OCI-LY3 (cell line): ENCODE measurements around the gene AIF1.
A peak's percentile ranks its signal among the peaks of the same experiment; 100 is the strongest.

Experiments used
- H2AFZ ChIP-seq: fragments of 200-600, 300-600 bp; shearing (Covaris generic); 2 replicates; pipeline ENCODE4 v1.6.0; 2014; ENCODE audit warnings: antibody characterized with exemption, low read depth, low read length
- H3K27ac ChIP-seq: fragments of 200-600, 300-600 bp; sonication (generic); 2 replicates; pipeline ENCODE4 v1.5.1; 2014; ENCODE audit warnings: mild to moderate bottlenecking, low read length, moderate library complexity, mixed read lengths
- H3K27me3 ChIP-seq: fragments of 200-600, 300-600 bp; sonication (generic); 2 replicates; pipeline ENCODE4 v1.6.1; 2014; ENCODE audit warnings: low read depth, low read length, mixed read lengths
- H3K36me3 ChIP-seq: fragments of 200-600, 300-600 bp; sonication (generic); replicated peaks from 2 replicates; pipeline ENCODE3; 2014; ENCODE audit warnings: low read depth, low read length, mixed read lengths
- H3K4me1 ChIP-seq: fragments of 300-600, 200-600 bp; sonication (generic); 2 replicates; pipeline ENCODE4 v1.6.1; 2014; ENCODE audit warnings: low read length, mixed read lengths
- H3K4me2 ChIP-seq: fragments of 200-600, 300-600 bp; sonication (generic); 2 replicates; pipeline ENCODE4 v1.6.1; 2014; ENCODE audit warnings: low read length, mixed read lengths
- H3K4me3 ChIP-seq: fragments of 300-600, 200-600 bp; sonication (generic); 2 replicates; pipeline ENCODE4 v1.5.1; 2014; ENCODE audit warnings: antibody characterized with exemption, mild to moderate bottlenecking, low read length, moderate library complexity
- H3K79me2 ChIP-seq: fragments of 300-600, 200-600 bp; shearing (Covaris generic); 2 replicates; pipeline ENCODE4 v1.6.1; 2014; ENCODE audit warnings: mild to moderate bottlenecking, low read length, mixed read lengths
- H3K9ac ChIP-seq: fragments of 300-600, 200-600 bp; shearing (Covaris generic); 2 replicates; pipeline ENCODE4 v1.6.0; 2014; ENCODE audit warnings: mild to moderate bottlenecking, low read length, moderate library complexity
- H3K9me3 ChIP-seq: fragments of 200-600, 300-600 bp; shearing (Covaris generic); 2 replicates; pipeline ENCODE4 v1.6.1; 2014; ENCODE audit warnings: low read length, mixed read lengths; ENCODE audit not compliant: insufficient read depth
- H4K20me1 ChIP-seq: fragments of 200-600, 300-600 bp; sonication (generic); 2 replicates; pipeline ENCODE4 v1.6.1; 2016; ENCODE audit warnings: low read length, mixed read lengths; ENCODE audit not compliant: insufficient read depth
- EZH2phosphoT487 ChIP-seq: fragments of 200-600 bp; shearing (Covaris generic); IDR thresholded peaks from 2 replicates; pipeline ENCODE4 v1.6.1; 2018; ENCODE audit warnings: antibody characterized with exemption, mixed run types, low read depth
- TF ChIP-seq, protein P1 (sequence below): fragments of 200-600, 300-600 bp; sonication (generic); IDR thresholded peaks from 2 replicates; pipeline ENCODE4 v1.5.1; 2014; ENCODE audit warnings: antibody characterized with exemption, low read length, low read depth

AIF1 gene

DNA sequence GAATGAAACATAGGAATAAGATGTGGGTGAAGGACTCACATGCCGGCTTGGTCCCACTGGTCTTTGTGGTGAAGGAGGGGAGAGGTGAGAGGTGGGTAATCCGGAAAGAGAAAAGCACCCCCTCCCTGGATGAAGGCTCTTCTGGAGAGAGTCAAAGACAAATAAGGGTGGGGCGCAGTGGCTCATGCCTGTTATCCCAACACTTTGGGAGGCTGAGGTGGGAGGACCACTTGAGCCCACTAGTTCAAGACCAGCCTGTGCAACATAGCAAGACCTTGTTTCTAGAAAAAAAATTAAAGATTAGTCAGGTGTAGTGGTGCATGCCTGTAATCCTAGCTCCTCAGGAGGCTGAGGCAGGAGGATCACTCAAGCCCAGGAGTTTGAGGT lies 35.9 kb upstream of the AIF1 start:
- H3K4me3 ChIP-seq, result peak overlapping the region; percentile 98
- H3K4me2 ChIP-seq, result peak overlapping the region; percentile 100
- peak overlapping the region; percentile 100 for H3K27ac ChIP-seq
- H3K4me1 ChIP-seq, result peaks cover 44% of the 10 kb centered on the region
- H3K27me3 ChIP-seq, result no peaks in the 10 kb centered on the region
- peaks cover 94% of the 10 kb centered on the region for H3K79me2 ChIP-seq
- H2AFZ ChIP-seq, result no peak overlapping the region
- peak overlapping the region; percentile 94; the same call in 1 of the 2 replicates for H3K9ac ChIP-seq
- H3K36me3 ChIP-seq, result peaks cover 46% of the 10 kb centered on the region
- no peaks in the 10 kb centered on the region for H3K9me3 ChIP-seq
- TF ChIP-seq, protein P1, sequence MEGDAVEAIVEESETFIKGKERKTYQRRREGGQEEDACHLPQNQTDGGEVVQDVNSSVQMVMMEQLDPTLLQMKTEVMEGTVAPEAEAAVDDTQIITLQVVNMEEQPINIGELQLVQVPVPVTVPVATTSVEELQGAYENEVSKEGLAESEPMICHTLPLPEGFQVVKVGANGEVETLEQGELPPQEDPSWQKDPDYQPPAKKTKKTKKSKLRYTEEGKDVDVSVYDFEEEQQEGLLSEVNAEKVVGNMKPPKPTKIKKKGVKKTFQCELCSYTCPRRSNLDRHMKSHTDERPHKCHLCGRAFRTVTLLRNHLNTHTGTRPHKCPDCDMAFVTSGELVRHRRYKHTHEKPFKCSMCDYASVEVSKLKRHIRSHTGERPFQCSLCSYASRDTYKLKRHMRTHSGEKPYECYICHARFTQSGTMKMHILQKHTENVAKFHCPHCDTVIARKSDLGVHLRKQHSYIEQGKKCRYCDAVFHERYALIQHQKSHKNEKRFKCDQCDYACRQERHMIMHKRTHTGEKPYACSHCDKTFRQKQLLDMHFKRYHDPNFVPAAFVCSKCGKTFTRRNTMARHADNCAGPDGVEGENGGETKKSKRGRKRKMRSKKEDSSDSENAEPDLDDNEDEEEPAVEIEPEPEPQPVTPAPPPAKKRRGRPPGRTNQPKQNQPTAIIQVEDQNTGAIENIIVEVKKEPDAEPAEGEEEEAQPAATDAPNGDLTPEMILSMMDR, result no peak
- no peak for TF ChIP-seq EZH2phosphoT487
- peaks cover 26% of the 10 kb centered on the region for H4K20me1 ChIP-seq

DNA sequence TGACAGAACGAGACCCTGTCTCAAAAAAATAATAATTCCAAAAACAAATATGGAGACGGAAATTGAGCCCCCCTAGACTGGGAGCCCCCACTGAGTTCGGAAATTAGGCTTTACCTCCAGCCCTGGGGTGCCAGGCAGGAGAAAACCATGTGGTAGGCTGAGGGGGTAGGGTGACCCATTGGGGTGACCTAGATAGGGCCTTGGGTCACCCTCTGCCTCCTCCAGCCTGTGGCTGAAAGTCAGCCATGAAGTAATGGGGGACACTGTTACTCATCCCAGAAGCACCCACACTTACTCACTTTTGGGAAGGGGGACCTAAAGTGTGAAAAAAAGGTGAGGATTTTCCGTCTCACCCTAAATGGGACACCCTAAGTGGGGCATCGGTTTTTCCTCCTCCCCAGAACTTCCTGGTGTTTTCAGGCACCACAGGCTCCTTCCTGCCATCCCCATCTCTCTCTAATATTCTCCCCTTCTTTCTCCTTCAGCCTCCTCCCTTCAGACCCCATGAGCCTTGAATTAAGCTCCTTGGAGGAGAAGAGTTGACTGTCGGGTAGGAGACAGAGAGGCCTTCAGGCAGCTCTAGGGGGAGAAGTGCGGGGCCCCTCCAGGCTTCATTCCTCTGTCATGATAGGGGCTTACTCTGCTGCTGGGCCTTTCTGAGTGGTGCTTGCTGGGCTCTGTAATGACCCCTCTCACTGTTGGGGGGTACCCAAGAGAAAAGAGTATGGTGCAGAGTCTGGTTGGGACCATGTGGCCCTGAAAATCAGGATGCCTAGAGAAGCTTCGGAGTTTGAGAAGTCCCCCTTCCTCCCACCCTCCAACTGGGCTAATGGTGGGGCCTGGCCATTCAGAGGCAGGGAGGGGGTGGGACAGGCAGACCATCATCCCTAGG lies 35.2 kb upstream of the AIF1 start:
- H3K4me2 ChIP-seq, result peak overlapping the region; percentile 100
- H3K4me1 ChIP-seq, result peaks cover 43% of the 10 kb centered on the region
- peaks cover 88% of the 10 kb centered on the region for H3K79me2 ChIP-seq
- H4K20me1 ChIP-seq, result peaks cover 26% of the 10 kb centered on the region
- peak overlapping the region; percentile 100 for H3K27ac ChIP-seq
- peaks cover 46% of the 10 kb centered on the region for H3K36me3 ChIP-seq
- H3K9me3 ChIP-seq, result no peaks in the 10 kb centered on the region
- TF ChIP-seq EZH2phosphoT487, result no peak
- TF ChIP-seq, protein P1, result no peak
- peak overlapping the region; percentile 98 for H3K4me3 ChIP-seq
- H2AFZ ChIP-seq, result no peak overlapping the region
- peak overlapping the region; percentile 94 for H3K9ac ChIP-seq
- H3K27me3 ChIP-seq, result no peaks in the 10 kb centered on the region

DNA sequence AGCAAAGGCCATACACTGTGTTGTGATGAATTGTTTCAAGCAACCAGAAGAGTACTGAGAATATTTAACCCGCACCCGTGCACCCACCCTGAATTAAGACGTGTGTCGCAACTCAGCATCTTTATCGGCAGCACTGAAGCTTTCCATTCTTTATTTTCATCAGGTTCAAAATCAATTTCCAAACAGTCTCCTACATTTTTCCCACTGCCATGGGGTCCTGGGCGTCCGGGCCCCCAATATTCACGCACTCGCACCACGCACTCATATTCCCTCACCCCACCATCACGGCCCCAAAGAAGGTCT lies 34.6 kb upstream of the AIF1 start:
- Histone ChIP-seq H3K4me2 (peak overlapping the region; percentile 100), H3K36me3 (peaks cover 46% of the 10 kb centered on the region), H3K27me3 (no peaks in the 10 kb centered on the region), H3K9ac (peak overlapping the region; percentile 94), H3K4me3 (peak overlapping the region; percentile 98), H3K9me3 (no peaks in the 10 kb centered on the region), H2AFZ (no peak overlapping the region), H4K20me1 (peaks cover 26% of the 10 kb centered on the region), H3K27ac (peak overlapping the region; percentile 100), H3K4me1 (peaks cover 46% of the 10 kb centered on the region), H3K79me2 (peaks cover 82% of the 10 kb centered on the region)
- TF ChIP-seq, protein P1, result no peak
- TF ChIP-seq EZH2phosphoT487, result no peak

GRCh38 chr6:31580807-31581433 lies 34.1 kb upstream of the AIF1 start:
- peak overlapping the region; percentile 98 for H3K4me3 ChIP-seq
- peak overlapping the region; percentile 94 for H3K9ac ChIP-seq
- H3K27me3 ChIP-seq, result no peaks in the 10 kb centered on the region
- no peak overlapping the region for H2AFZ ChIP-seq
- peaks cover 76% of the 10 kb centered on the region for H3K79me2 ChIP-seq
- H3K4me1 ChIP-seq, result peaks cover 51% of the 10 kb centered on the region
- no peaks in the 10 kb centered on the region for H3K9me3 ChIP-seq
- H3K4me2 ChIP-seq, result peak overlapping the region; percentile 100
- H3K27ac ChIP-seq, result peak overlapping the region; percentile 100
- peaks cover 41% of the 10 kb centered on the region for H3K36me3 ChIP-seq
- peaks cover 24% of the 10 kb centered on the region for H4K20me1 ChIP-seq
- TF ChIP-seq, protein P1, result peak; percentile 74
- no peak for TF ChIP-seq EZH2phosphoT487
